MM.1S (cell line): ENCODE measurements around the gene AIRE.
"Not testable (repeated sequence)": the region's sequence is repeated elsewhere in the genome, so short reads cannot be mapped to it uniquely, and the experiment has no call there.

Experiments
- DNase-seq: peaks from one replicate; pipeline ENCODE4 v3.0.0-alpha.2; 2015
- H2AFZ ChIP-seq: fragments of 300-600 bp; sonication (generic); 2 replicates; pipeline ENCODE4 v1.6.0; 2016; ENCODE audit warnings: antibody characterized with exemption, low read length
- H3F3A ChIP-seq: fragments of 300-600 bp; sonication (generic); 2 replicates; pipeline ENCODE4 v1.6.1; 2016; ENCODE audit warnings: mild to moderate bottlenecking, antibody characterized with exemption, low read length, moderate library complexity, mixed read lengths; ENCODE audit not compliant: insufficient read depth
- H3K27ac ChIP-seq: fragments of 300-600 bp; sonication (generic); 2 replicates; pipeline ENCODE4 v1.5.1; 2016; ENCODE audit warnings: mild to moderate bottlenecking, low read length
- H3K27me3 ChIP-seq: fragments of 300-600 bp; sonication (generic); replicated peaks from 2 replicates; pipeline ENCODE4 v1.6.0; 2016; ENCODE audit warnings: low read length; ENCODE audit not compliant: insufficient read depth
- H3K36me3 ChIP-seq: fragments of 300-600 bp; sonication (generic); replicated peaks from 2 replicates; pipeline ENCODE4 v1.6.1; 2016; ENCODE audit warnings: mild to moderate bottlenecking, low read length, mixed read lengths; ENCODE audit not compliant: insufficient read depth
- H3K4me1 ChIP-seq: fragments of 300-600 bp; sonication (generic); 2 replicates; pipeline ENCODE4 v1.6.1; 2016; ENCODE audit warnings: low read length, mixed read lengths
- H3K4me2 ChIP-seq: fragments of 300-600 bp; sonication (generic); 2 replicates; pipeline ENCODE4 v1.6.0; 2016; ENCODE audit warnings: low read depth, low read length
- H3K4me3 ChIP-seq: fragments of 300-600 bp; sonication (generic); 2 replicates; pipeline ENCODE4 v1.5.1; 2016; ENCODE audit warnings: low read length, mixed read lengths
- H3K79me2 ChIP-seq: fragments of 300-600 bp; sonication (generic); 2 replicates; pipeline ENCODE4 v1.6.1; 2016; ENCODE audit warnings: mixed run types, low read length, mixed read lengths
- H3K9ac ChIP-seq: fragments of 300-600 bp; sonication (generic); 2 replicates; pipeline ENCODE4 v1.6.1; 2016; ENCODE audit warnings: low read length, mixed read lengths
- H3K9me2 ChIP-seq: fragments of 300-600 bp; sonication (generic); replicated peaks from 2 replicates; pipeline ENCODE4 v1.6.1; 2016; ENCODE audit warnings: mild to moderate bottlenecking, low read length, mixed read lengths; ENCODE audit not compliant: insufficient read depth
- H3K9me3 ChIP-seq: fragments of 300-600 bp; sonication (generic); replicated peaks from 2 replicates; pipeline ENCODE4 v1.6.1; 2016; ENCODE audit warnings: mild to moderate bottlenecking, low read length, mixed read lengths; ENCODE audit not compliant: insufficient read depth
- H4K20me1 ChIP-seq: fragments of 300-600 bp; sonication (generic); 2 replicates; pipeline ENCODE4 v1.6.1; 2016; ENCODE audit warnings: mild to moderate bottlenecking, low read length, moderate library complexity, mixed read lengths; ENCODE audit not compliant: insufficient read depth
- CTCF ChIP-seq: fragments of 300-600 bp; sonication (generic); IDR thresholded peaks from 2 replicates; pipeline ENCODE4 v1.5.1; 2016; ENCODE audit warnings: antibody characterized with exemption, low read length, mixed read lengths
- EZH2 ChIP-seq: fragments of 300-600 bp; sonication (generic); optimal IDR thresholded peaks from 2 replicates; pipeline ENCODE3; 2017; ENCODE audit warnings: low read depth, mild to moderate bottlenecking, antibody characterized with exemption, low read length, mixed read lengths
- EZH2phosphoT487 ChIP-seq: fragments of 300-600 bp; sonication (generic); IDR thresholded peaks from 2 replicates; pipeline ENCODE4 v1.6.1; 2018; ENCODE audit warnings: antibody characterized with exemption, low read length

AIRE gene

GRCh38 chr21:44300262-44300959 lies 14.7 kb downstream of the AIRE start:
- Histone ChIP-seq H4K20me1 (0 out of 2 replicates have a peak, but pooled peaks cover 4% of the 10 kb centered on the region), H2AFZ (peak overlapping the region; percentile 33; the same call in 1 of the 2 replicates), H3K27me3 (peaks cover 9% of the 10 kb centered on the region), H3K4me2 (peak overlapping the region; percentile 94), H3K79me2 (peaks cover 50% of the 10 kb centered on the region), H3K27ac (peak overlapping the region; percentile 26; the same call in 1 of the 2 replicates), H3K9me2 (no peaks in the 10 kb centered on the region), H3F3A (peaks cover 19% of the 10 kb centered on the region), H3K4me3 (peak overlapping the region; percentile 78), H3K9me3 (no peaks in the 10 kb centered on the region), H3K9ac (peak overlapping the region; percentile 78), H3K36me3 (no peaks in the 10 kb centered on the region), H3K4me1 (peaks cover 19% of the 10 kb centered on the region)
- TF ChIP-seq CTCF (no peak), EZH2 (no peak), EZH2phosphoT487 (no peak)
- DNase-seq: peak; percentile 80

GRCh38 chr21:44301141-44301540 lies 15.5 kb downstream of the AIRE start:
- Histone ChIP-seq H3K9ac (peak overlapping the region; percentile 78; the same call in 1 of the 2 replicates), H3K36me3 (no peaks in the 10 kb centered on the region), H3K27me3 (0 out of 2 replicates have a peak, but pooled peaks cover 2% of the 10 kb centered on the region), H4K20me1 (0 out of 2 replicates have a peak, but pooled peaks cover 4% of the 10 kb centered on the region), H3K4me3 (peak overlapping the region; percentile 78), H3K27ac (no peak overlapping the region), H3K9me3 (no peaks in the 10 kb centered on the region), H3F3A (peaks cover 19% of the 10 kb centered on the region), H3K9me2 (no peaks in the 10 kb centered on the region), H3K4me1 (peaks cover 19% of the 10 kb centered on the region), H3K79me2 (peaks cover 57% of the 10 kb centered on the region), H3K4me2 (peak overlapping the region; percentile 94), H2AFZ (no peak overlapping the region)
- DNase-seq: no peak
- TF ChIP-seq CTCF: no peak
- TF ChIP-seq EZH2phosphoT487: no peak
- no peak for TF ChIP-seq EZH2

GRCh38 chr21:44301961-44302406 lies 16.3 kb downstream of the AIRE start:
- Histone ChIP-seq H4K20me1 (0 out of 2 replicates have a peak, but pooled peaks cover 4% of the 10 kb centered on the region), H3K79me2 (peaks cover 66% of the 10 kb centered on the region), H3K27ac (no peak overlapping the region)

GRCh38 chr21:44302573-44303401 lies 17.1 kb downstream of the AIRE start:
- not testable (repeated sequence) for H4K20me1 ChIP-seq, H3K9ac ChIP-seq

More at GRCh38 chr21:44301961-44302406, 16.3 kb downstream of the AIRE start:
- no peak overlapping the region for H3K4me3 ChIP-seq
- peaks cover 19% of the 10 kb centered on the region for H3K4me1 ChIP-seq
- no peak overlapping the region for H3K4me2 ChIP-seq
- no peak overlapping the region for H3K9ac ChIP-seq
- H3F3A ChIP-seq: peaks cover 19% of the 10 kb centered on the region
- TF ChIP-seq EZH2 (no peak), CTCF (0 out of 2 replicates have a peak, but pooled peaks have one; percentile 7)
- H3K9me2 ChIP-seq: no peaks in the 10 kb centered on the region
- no peaks in the 10 kb centered on the region for H3K27me3 ChIP-seq
- no peak for DNase-seq
- no peak overlapping the region for H2AFZ ChIP-seq
- H3K36me3 ChIP-seq: no peaks in the 10 kb centered on the region
- H3K9me3 ChIP-seq: no peaks in the 10 kb centered on the region

More at GRCh38 chr21:44302573-44303401, 17.1 kb downstream of the AIRE start:
- not testable (repeated sequence) for H3K4me3 ChIP-seq, H2AFZ ChIP-seq, H3K27me3 ChIP-seq, DNase-seq, H3K27ac ChIP-seq, H3K36me3 ChIP-seq, H3K4me2 ChIP-seq, H3K9me2 ChIP-seq, H3K9me3 ChIP-seq
- Histone ChIP-seq H3F3A (peaks cover 18% of the 10 kb centered on the region), H3K79me2 (peaks cover 74% of the 10 kb centered on the region), H3K4me1 (peaks cover 15% of the 10 kb centered on the region)
